Measurements from ENCODE around the gene TIMM17A.
"Not testable (repeated sequence)": the region's sequence is repeated elsewhere in the genome, so short reads cannot be mapped to it uniquely, and the experiment has no call there.

DNA sequence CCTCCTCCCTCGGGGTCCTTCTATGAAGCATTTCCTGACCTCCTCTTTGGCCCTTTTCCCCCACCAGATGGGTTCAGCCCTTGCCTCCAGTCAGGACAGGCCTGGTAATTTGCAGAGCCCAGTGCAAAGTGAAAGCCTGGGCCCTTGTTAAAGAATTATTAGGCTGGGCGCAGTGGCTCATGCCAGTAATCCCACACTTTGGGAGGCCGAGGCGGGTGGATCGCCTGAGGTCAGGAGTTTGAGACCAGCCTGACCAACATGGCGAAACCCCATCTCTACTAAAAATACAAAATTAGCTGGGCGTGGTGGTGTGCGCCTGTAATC lies 63.9 kb downstream of the TIMM17A start:
- TF ChIP-seq, protein P1, sequence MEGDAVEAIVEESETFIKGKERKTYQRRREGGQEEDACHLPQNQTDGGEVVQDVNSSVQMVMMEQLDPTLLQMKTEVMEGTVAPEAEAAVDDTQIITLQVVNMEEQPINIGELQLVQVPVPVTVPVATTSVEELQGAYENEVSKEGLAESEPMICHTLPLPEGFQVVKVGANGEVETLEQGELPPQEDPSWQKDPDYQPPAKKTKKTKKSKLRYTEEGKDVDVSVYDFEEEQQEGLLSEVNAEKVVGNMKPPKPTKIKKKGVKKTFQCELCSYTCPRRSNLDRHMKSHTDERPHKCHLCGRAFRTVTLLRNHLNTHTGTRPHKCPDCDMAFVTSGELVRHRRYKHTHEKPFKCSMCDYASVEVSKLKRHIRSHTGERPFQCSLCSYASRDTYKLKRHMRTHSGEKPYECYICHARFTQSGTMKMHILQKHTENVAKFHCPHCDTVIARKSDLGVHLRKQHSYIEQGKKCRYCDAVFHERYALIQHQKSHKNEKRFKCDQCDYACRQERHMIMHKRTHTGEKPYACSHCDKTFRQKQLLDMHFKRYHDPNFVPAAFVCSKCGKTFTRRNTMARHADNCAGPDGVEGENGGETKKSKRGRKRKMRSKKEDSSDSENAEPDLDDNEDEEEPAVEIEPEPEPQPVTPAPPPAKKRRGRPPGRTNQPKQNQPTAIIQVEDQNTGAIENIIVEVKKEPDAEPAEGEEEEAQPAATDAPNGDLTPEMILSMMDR (IDR thresholded peaks at IDR 0.05), result not testable (repeated sequence)
- TF ChIP-seq POLR2A (IDR thresholded peaks at IDR 0.05), result not testable (repeated sequence)
